ENCODE results near the gene TSSK3.

DNA sequence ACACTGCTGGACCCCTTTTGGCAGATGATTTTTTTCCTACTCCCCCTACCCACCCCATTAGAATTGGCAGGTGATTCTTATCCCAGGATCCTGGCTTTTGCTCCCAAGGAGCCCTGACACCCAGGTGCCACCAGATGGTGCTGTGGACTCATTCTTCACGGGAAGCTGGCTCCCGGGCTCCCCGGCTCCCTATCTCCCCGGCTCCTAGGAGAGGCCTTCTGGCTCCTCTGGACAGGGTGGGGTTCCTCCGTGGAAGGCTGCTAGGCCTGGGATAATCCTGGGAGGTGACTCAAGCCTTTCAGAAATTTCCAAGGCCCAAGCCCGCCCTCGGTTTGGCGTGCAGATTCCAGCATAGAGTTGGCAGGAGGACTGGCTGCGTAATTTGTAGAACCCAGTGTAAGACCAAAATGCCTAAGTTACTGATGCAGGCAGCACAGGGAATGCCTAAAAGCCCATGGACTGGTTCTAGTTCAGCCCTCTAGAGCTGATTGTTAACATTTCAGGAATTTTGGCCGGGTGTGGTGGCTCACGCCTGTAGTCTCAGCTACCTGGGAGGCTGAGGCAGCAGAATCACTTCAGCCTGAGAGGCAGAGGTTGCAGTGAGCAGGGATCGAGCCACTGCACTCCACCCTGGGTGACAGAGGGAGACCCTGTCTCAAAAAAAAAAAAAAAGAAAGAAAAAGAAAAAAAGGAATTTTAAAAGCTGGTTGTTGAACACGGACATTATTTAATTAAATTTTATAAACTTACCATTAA, 38.7 kb downstream of the TSSK3 start:
- no peak for TF ChIP-seq POLR2A (IDR thresholded peaks at IDR 0.05)
- TF ChIP-seq, protein P1, sequence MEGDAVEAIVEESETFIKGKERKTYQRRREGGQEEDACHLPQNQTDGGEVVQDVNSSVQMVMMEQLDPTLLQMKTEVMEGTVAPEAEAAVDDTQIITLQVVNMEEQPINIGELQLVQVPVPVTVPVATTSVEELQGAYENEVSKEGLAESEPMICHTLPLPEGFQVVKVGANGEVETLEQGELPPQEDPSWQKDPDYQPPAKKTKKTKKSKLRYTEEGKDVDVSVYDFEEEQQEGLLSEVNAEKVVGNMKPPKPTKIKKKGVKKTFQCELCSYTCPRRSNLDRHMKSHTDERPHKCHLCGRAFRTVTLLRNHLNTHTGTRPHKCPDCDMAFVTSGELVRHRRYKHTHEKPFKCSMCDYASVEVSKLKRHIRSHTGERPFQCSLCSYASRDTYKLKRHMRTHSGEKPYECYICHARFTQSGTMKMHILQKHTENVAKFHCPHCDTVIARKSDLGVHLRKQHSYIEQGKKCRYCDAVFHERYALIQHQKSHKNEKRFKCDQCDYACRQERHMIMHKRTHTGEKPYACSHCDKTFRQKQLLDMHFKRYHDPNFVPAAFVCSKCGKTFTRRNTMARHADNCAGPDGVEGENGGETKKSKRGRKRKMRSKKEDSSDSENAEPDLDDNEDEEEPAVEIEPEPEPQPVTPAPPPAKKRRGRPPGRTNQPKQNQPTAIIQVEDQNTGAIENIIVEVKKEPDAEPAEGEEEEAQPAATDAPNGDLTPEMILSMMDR (IDR thresholded peaks at IDR 0.05) = peak; percentile 78 to 88 (median 84)
- TF ChIP-seq POLR2AphosphoS5 (IDR thresholded peaks at IDR 0.05; ENCODE audit: insufficient read depth in 1 of 2, low read depth in 1 of 2) = peak; percentile 43 to 70

Measured in vagina (tissue), 2 donors.